Lower leg skin (tissue), 4 donors: Measurements from ENCODE around the gene JARID2. TPM values are rescaled to one million over a fixed set of nuclear protein-coding genes. Genes with fewer than 3 reads are reported as not detected.

Experiments
- DNase-seq, 2 donors: peaks; one replicate each; pipeline ENCODE4 v3.0.0-alpha.2; 2019; ENCODE audit warnings: low spot score in 2 of 2
- H3K4me3 ChIP-seq: fragments of 200-600 bp; sonication (generic); 2 replicates; pipeline ENCODE4 v1.5.1; 2017; ENCODE audit warnings: mild to moderate bottlenecking, low read depth; ENCODE audit not compliant: poor library complexity, severe bottlenecking
- CTCF ChIP-seq, 3 donors: fragments of 450-650 bp; IDR thresholded peaks; one replicate each; pipeline ENCODE4 v1.5.1; 2016; ENCODE audit warnings: antibody characterized with exemption in 3 of 3, mild to moderate bottlenecking in 3 of 3, moderate library complexity in 2 of 3
- POLR2A ChIP-seq, 2 donors: fragments of 450-650 bp; IDR thresholded peaks; one replicate each; pipeline ENCODE4 v1.6.1; 2016 to 2017; ENCODE audit warnings: antibody characterized with exemption in 2 of 2, mild to moderate bottlenecking in 1 of 2, moderate library complexity in 1 of 2
- WGBS, 2 donors: methylation state at CpG; one replicate each; pipeline ENCODE4 v1.1.5; 2018; 5-methylcytosine and 5-hydroxymethylcytosine counted together
- intact Hi-C: fragments of 100-400 bp; cut with DNase I; formaldehyde crosslinking; loops from one replicate; pipeline ENCODE4 v1.15.0; 2023; ENCODE audit warnings: low total_unique reads
- total RNA-seq, 4 donors: library from RNA; depleted of rRNA; stranded (reverse); fragments of >200 nt; gene quantifications; one replicate each; pipeline ENCODE4 v1.1.0, GENCODE V29; 2016

The JARID2 gene
- total RNA-seq, 4 donors from 2014 or later, result 17.9 to 24.2 (median 21.6) TPM

GRCh38 chr6:15326067-15326614 is 80.3 kb downstream of the JARID2 start:
- DNase-seq, result no peak
- TF ChIP-seq POLR2A (IDR thresholded peaks at IDR 0.05), result no peak
- TF ChIP-seq CTCF (IDR thresholded peaks at IDR 0.05), result no peak

GRCh38 chr6:15327271-15327670 is 81.4 kb downstream of the JARID2 start:
- DNase-seq, result no peak
- H3K4me3 ChIP-seq, result no peak overlapping the region
- intact Hi-C loops, result no loop called here
- WGBS, 2 donors, result 74 to 75% methylated on average over 7 of the region's 7 CpGs
- TF ChIP-seq CTCF (IDR thresholded peaks at IDR 0.05) (no peak), POLR2A (IDR thresholded peaks at IDR 0.05) (no peak)

More at GRCh38 chr6:15326067-15326614, 80.3 kb downstream of the JARID2 start:
- WGBS, 2 donors, result 79 to 84% methylated on average over 6 of the region's 6 CpGs
- intact Hi-C loops, result no loop called here
- H3K4me3 ChIP-seq, result no peak overlapping the region

- no peak for DNase-seq
- intact Hi-C loops, result no loop called here
- 65 to 67% methylated on average over 4 of the region's 4 CpGs for WGBS, 2 donors
These were observed 83.4 kb downstream of the JARID2 start for GRCh38 chr6:15329197-15329671.

GRCh38 chr6:15330174-15330944 is 84.5 kb downstream of the JARID2 start:
- WGBS, 2 donors, result 52 to 61% methylated on average over 8 of the region's 8 CpGs
- no peak for DNase-seq
- no peak overlapping the region for H3K4me3 ChIP-seq
- intact Hi-C loops, result no loop called here
- no peak for TF ChIP-seq POLR2A (IDR thresholded peaks at IDR 0.05)
- TF ChIP-seq CTCF (IDR thresholded peaks at IDR 0.05), result no peak

More at GRCh38 chr6:15329197-15329671, 83.4 kb downstream of the JARID2 start:
- H3K4me3 ChIP-seq, result no peak overlapping the region
- TF ChIP-seq POLR2A (IDR thresholded peaks at IDR 0.05), result no peak

GRCh38 chr6:15331143-15331542 is 85.3 kb downstream of the JARID2 start:
- H3K4me3 ChIP-seq, result no peak overlapping the region
- DNase-seq, result no peak
- intact Hi-C loops, result no loop called here
- no peak for TF ChIP-seq CTCF (IDR thresholded peaks at IDR 0.05)
- TF ChIP-seq POLR2A (IDR thresholded peaks at IDR 0.05), result no peak

GRCh38 chr6:15331629-15332251 is 85.9 kb downstream of the JARID2 start:
- H3K4me3 ChIP-seq, result no peak overlapping the region
- no peak for DNase-seq
- intact Hi-C loops, result no loop called here
- WGBS, 2 donors, result 90 to 91% methylated on average over 13 of the region's 13 CpGs
- TF ChIP-seq POLR2A (IDR thresholded peaks at IDR 0.05) (no peak), CTCF (IDR thresholded peaks at IDR 0.05) (no peak)
